Left renal pelvis (tissue), 4 donors: ENCODE results near the gene GID8. TPM values are rescaled to one million over a fixed set of nuclear protein-coding genes. Genes with fewer than 3 reads are reported as not detected.

Source experiments
- DNase-seq, 4 donors: peaks; one replicate each; pipeline ENCODE4 v3.0.0-alpha.2; 2013; ENCODE audit warnings: low read depth in 4 of 4, low spot score in 3 of 4
- polyA plus RNA-seq, 4 donors: library from polyadenylated mRNA; unstranded; fragments of 120-200 nt; gene quantifications; one replicate each; pipeline ENCODE4 v1.2.1, GENCODE V29; 2013; ENCODE audit not compliant: insufficient read length in 4 of 4

Gene GID8
- polyA plus RNA-seq, 4 donors: 45.9 to 56.5 (median 53.9) TPM

DNA sequence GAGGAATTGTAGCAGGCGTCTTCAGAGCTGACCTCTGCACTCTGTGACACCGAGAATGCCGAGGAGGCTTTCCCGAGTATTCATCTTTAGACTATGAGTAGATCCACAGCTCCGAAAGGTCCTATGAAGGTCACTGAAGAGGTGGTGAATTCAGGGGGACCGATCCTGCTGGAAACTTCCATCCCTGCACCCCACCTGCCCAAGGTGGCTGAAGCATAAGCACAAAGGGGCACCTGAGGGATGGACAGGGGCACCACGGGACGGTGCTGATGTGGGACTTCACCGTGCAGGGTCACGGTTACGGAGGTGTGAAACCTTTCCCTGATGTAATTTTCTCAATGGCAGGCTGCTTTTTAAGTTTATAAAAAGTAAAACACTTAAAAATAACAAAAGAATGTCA is 36.1 kb upstream of the GID8 start:
- no peak for DNase-seq

DNA sequence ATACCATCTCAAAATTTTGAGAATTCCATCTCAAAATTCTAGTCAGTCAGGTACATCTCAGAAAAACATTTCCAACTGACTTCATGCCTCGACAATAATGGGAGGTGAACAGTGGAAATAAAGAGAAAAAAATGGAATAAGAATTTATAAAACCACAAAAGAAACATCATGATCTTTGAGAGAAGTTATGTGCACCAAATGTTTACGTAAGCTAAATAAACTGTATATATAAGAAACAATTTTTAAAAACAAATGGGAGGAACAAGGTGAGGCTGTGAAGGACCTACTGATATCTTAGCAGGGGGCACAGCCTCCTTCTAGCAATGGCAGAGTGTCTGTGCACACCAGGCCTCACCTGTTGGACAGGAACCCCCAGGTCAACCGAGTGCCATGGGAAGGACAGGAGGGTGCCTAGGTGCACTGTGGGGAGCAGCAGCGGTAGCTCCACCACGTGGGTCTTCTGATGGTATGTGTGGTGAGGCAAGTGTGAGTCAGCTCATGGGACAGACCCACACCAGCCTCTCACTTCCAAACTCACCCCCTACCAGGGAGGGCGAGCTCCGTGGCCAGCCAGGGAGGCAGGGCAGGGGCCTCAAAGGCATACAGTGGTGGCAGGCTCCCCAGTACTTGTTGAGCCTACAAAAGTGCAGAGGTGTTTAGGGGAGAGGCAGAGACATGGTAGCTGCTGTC is 34.9 kb upstream of the GID8 start:
- DNase-seq: no peak

DNA sequence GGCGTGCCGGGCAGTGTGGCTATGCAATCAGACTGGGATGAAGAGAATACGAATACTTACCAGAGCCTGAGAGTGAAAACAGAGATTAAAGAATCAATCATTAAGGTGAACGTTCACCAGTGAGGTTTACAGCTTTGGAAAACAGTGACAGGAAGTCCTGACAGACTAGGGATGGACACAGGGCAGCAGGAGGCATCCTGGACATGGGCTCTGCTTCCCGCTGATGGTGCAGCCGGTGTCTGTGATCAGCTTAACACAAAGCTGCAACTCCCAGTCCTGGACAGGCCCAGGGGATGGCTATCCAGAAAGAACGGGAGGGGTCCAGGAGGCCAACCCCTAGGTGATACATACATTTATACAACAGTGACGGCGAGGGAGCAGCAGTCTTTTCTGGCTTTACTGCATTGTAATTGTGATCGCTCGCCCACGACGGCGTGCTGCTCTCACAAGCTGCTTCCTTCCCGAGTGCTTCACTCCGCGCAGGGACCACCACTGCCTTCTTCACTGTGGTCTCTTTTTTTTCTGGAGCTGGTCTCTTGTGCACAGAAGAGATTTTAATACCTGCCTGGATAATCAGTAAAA is 32.3 kb upstream of the GID8 start:
- no peak for DNase-seq

DNA sequence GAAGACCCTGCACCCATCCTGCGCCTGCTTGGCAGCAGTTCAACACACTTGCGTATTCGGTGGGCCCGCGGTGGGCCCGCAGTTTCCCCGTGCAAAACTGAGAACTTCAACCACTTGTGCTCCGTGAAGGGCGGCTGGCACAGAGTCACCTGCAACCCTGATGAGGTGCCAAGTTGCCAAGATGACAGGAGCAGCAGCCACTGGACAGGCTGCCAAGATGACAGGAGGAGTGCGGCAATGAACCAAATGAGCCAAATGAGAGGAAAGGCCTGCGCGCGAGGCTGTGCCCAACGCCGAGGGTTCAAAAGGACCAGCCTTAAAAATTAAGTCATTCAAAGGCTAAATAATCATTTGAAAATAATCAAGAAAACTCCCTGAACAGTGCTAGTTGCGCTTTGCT is 31.7 kb upstream of the GID8 start:
- DNase-seq: no peak

DNA sequence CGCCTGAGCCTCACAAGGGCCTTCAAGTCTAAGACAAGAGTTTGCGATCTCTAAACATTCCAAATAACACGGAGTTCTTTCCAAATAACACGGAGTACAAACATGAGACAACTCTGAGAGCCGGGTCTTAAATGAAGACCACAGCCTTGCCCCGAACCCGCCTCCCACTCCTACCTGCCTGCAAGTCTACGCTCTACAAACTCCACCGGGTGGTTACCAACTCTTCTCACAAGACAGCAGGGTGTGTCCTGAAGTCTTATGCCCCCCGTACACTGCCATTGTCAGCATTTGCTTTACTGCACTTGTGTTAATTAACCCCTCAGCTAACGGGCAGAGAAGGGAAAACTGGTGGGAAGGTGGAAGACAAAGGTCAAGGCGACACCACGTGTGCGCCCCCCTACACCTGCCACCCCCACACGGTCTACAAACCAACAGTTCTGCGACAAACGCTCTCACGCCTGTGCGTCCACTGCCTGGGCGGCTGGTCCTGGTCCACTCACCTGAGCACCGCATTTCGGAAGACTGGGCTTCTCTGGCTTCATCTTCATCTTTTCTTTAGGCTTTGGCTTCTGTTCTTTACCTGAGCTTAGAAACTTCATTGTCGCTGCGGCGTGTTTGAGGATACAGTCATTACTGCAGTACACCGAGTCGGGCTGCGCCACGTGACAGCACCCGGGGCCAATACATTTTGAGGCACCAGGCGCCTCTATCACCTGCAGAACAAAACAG is 31.1 kb upstream of the GID8 start:
- DNase-seq: no peak

DNA sequence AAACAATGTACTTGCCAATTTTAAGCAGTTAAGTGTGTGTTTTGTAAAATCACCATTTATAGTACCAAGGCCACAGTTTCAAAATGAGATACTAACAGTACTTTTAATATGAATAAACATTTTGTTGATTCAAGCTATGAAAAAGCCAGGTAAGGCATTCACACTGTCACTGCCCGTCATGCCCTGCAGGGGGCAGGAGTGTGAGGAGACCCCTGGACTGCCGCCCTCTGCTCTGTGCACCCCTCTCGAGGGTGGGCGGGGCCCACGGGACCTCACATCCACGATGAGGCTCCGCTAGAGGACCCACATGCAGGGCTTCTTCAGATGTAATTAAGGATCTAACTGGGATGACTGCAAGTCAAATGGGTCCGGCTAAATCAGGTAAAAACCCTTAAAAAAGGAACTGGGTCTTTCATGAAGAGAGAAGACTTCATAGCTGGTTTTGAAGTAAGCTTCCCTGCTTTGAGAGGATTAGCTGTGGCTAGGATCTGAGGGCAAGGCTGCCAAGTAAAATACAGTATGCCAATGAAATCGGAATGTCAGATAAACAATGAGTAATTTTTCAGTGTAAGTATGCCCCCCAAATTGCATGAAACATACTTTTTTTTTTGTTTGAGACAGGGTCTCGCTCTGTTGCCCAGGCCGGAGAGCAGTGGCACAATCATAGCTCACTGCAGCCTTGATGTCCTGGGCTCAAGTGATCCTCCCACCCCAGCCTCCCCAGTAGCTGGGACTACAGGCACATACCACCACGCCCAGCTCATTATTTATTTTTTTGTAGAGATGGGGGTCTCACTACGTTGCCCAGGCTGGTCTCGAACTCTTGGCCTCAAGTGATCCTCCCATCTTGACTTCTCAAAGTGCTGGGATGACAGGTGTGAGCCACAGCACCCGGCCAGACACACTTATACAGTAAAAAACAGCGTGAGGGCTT is 30.3 kb upstream of the GID8 start:
- DNase-seq: no peak

DNA sequence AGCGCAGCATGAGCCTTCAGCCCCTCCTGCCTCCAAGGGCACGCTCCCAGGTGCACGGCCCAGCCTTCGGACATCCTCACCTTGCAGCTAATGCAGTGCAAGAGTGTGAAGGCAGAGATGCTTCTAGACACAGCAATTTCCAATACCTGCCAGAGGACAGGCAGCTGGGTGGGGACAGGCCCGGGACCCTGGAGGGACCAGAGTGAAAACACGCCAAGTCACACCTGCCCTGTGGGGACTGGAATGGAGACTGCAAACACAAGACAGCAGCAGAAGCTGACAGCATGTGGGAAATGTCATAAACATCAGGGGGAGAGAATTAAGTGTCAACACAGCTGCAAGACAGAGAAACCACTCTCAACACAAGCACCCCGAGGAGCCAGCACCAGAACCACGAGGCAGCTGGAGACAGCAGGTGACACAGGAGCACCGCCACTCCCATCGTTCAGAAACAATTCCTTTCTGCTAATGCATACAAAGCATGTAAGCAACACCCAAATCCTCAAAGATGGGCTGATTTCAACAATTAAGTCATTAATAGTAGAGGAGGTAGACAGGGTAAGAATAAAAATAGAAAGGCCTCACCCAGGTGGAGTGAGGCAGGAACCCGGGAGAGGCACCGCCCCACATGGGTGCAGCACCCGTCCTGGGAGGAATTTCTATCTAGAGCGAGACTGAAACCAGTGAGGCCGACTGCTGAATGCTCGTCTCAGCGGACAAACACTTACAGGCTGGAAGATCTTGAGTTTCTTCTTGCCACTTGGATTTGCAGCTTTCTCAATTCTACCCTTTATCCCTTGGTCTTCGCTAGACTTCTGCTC is 28.8 kb upstream of the GID8 start:
- no peak for DNase-seq

DNA sequence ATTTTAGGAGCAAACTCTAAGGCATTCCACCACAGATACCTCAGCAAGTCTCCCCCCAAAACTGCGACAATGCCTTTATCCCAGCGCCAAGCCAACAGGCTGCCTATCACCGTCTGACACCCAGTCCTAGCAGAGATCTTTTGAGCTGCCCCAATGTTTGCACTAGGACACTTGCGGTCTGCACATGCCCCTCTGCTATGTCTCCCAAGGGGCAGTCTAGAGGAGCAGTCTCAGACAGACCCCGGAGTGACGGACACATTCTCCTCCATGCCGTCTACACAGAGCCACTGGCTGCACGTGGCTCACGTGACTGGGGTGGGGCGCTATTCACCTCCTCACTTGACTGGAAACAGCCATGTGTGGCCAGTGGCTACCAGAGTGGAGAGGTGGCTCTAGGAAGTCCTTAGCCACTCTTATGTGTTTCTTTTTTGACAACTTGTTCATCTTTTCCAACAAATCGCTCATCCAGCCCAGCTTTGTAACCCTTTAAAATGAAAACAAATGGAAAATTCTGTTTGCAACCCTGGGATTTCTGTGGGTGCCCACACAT is 27.7 kb upstream of the GID8 start:
- no peak for DNase-seq

DNA sequence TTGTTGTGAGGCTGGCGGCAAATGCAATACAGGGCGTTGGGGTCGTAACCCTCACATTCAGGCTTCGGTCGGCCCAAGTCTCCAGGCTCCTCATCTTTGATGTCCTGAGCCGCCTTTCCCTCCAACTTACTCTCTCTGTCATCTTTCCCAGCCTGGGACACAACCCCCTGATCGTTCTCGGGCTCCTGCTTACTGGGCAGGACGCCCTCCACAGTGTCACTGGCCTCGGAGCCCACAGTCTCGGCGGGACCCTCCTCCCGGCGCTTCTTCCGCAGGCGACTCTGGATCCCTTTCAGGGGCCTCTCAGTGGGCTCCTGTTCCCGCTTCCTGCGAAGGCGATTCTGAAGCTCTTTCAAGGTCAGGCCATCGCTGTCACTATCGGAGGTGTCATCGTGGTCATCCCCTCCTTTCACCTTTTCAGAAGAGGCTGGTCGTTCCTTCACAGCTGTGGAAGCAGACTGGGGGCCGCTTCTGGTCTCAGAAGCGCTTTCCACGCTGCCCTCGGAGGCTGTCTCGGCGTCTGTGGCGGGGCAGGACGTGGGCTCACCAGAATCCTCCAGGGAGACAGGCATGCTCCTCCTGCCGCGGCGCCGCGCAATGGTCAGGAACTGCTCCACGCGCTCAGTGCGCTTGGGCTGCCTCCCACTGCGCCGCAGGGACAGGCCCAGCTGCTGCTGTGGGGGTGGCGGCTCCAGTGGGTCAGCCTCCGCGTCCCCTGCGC is 27.0 kb upstream of the GID8 start:
- DNase-seq: no peak

DNA sequence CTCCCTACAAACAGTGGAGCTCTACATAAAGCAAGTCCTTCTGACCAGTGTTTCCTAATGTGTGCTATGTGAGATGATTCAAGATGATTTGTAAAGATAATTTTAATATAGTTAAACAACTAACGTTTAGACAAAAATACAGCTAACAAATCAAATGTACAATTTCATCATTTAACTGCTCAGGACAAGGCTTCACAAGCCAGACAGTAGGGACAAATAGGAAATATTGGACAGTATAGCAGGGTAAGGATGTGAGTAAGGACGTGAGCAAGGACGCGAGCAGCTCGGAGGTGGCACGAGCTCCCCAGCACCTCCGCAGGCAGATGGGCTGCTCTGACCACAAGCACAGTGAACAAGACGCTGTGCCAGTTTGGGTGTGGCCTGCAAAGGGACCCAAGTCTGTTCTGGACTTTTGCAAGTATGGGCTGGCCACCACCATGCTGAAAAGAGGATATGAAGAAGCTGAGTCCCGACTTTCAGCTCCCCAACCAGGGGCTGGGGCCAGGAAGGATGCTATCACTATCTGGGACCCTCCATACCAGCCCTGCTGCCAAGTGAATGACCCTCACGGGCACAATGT is 26.2 kb upstream of the GID8 start:
- no peak for DNase-seq

DNA sequence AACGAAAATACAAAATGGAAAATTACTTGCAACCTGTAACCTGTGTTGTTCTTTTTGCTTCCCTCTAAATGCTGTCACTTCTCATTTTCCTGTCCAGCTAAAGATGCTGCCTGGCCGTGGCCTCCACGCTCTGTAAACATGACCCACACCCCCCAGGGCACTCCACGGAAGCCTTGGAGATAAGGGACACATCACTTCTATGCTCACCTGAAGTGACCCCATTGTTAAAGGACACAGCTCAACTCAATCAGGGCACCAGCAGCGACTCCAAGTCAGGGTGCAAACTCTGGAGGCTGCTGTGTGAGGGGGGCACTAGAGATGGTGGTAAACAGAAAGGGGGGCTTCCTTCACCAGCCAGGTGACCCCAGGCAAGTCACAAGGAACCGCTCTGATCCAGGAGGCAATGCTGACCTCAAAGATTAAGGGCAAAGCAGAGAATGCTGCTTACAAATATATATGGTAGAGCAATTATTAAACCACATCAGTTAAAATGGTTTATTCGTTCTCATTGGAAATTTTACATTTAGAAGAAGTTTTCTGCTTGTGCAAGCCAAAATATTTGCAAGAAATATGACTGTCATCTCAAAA is 24.8 kb upstream of the GID8 start:
- no peak for DNase-seq

DNA sequence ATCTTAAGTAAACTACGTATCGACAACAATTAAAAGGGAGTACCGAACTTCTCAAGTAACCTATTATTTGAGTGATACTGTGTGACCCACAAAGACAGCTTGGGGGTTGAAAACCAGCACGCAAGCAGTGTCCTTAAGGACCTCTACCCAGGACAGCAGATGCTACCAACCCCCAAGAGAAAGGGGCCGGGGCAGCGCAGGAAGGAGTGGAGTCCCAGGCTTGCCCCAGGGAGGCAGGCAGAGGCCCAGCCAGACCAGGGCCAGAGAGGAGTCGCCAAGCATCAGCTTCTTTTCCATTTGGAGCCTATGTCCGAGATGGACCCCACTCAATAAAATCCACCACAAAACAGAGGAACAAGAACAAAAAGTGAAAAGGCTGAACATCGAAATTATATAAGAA is 23.5 kb upstream of the GID8 start:
- DNase-seq: no peak

DNA sequence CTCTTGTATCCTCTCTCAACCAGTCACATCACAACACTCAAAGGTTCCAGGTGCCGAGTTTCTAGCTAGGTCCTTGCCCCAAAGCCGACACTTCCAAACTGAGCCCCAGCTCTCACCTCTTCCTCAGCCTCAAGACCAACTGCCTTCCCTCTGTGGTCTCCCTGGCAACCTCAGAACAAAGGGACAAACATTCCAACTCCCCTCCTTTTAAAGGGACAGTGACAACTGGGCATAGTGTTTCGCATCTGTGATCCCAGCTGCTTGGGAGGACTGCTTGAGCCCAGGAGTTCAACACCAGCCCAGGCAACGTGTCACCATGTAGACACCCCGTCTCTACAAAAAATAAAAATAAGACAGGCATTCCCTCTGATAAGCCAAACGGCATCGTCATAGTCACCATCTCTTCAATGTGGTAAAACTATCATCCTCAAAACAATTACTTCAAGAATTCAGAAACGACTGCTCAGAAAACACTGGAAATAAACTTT is 22.9 kb upstream of the GID8 start:
- no peak for DNase-seq

DNA sequence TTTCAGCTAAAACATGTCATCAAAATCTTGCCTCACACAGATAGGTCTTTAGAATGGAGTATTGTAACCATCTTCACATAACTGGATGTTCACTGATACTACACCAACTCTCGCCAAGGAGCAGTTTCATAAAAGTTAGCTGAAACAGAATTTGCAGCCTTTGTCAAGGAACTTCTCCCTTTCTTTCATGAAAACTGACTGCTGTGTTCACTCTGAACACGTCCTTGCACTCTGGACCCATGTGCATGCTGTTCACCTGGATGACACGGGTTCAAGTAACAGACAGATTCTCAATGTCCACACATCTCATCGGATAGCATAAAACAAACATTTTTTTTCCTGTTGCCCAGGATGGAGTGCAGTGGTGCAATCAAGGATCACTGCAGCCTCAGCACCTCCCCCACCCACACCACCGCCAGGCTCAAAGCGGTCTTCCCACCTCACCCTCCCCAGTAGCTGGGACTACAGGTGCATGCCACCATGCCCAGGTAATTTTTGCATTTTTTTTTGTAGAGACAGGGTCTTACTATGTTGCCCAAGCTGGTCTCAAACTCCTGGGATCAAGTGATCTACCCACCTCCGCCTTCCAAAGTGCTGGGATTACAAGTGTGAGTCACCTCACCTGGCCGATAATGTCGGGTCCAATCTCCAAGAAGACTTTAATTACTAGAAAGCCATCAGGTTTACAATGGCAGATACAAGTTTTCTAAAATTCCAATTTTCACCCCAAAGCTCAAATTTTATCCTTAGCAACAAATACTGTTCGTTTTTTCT is 21.1 kb upstream of the GID8 start:
- DNase-seq: no peak

DNA sequence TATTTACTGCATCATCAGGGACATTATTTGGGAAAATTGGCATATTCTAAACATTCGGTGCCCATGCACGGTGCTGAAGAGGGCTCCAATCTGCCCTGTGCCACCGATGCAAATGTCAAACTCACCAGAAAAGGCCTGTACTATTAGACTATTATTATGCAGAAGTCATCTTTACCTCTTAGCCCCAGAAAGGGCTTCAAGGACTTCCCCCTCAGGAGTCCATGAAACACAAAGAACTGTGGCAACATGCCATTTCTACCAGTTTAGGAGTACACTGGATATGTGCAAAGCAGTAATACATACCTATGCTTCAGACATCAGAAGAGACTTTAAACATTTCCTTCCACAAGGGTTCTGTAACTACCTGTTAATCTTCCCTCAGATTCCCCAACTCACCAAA is 20.2 kb upstream of the GID8 start:
- no peak for DNase-seq

DNA sequence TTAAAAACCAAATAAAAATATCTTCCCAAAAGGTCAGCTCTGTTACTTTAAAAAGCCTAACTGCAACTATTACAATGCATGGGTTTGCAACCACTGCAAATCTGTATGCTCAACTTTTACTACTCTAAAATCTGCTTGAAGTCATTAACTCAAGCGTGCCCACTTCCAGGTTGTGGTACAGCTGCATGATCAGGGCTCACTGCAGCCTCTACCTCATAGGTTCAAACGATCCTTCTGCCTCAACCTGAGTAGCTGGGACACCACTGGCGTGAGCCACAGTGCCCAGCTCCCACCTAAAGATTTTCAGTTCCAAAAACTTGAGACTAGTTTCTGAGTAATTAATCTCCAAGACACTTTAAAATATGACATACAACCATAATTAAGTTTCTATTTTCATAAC is 19.8 kb upstream of the GID8 start:
- DNase-seq: no peak

DNA sequence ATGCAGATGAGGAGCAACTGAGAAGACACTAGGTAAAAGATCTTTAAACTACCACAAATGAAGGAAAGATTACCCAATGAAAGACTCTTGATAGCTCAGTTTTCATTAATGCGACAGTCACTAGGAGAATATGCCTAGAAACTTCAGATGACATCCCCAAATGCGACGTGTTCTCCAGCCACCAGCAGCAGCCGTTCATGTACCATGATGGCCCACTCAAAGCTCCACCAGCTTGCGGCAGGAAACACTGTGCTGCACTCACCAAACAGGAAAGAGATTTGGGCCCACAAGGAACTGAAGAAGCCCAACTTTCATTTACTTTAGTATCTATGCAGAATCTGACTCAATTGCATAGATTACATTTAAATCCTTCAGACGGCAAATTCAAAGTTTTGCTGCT is 19.1 kb upstream of the GID8 start:
- DNase-seq: no peak
